GM18868 (cell line): Measurements from ENCODE around the gene ROPN1L.
A peak's percentile ranks its signal among the peaks of the same experiment; 100 is the strongest.

Experiments used
- ATAC-seq: cut with Tn5 transposase; IDR thresholded peaks from one replicate; pipeline ENCODE4 v1.9.1; 2021; ENCODE audit warnings: mild to moderate bottlenecking, moderate library complexity; ENCODE audit not compliant: unreplicated experiment

The ROPN1L gene

DNA sequence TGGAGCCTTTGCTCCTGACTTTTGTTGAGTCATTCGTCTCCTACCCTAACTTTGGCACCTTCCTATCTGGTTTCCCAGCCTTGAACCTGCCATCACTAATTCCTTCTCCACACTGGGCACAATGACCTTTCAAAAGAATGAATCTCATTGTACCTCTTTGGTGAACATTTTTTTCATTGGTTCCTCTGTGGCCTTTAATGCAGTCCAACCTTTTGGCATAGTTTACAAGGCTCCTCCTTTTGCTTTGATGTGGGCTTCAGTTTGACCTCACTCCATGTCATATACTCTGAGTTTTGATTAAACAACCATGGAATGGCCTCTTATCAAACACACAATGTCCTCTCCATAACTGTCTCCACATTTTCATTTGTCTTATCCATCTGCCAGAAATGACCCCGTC lies 14.5 kb upstream of the ROPN1L start:
- no peak for ATAC-seq

DNA sequence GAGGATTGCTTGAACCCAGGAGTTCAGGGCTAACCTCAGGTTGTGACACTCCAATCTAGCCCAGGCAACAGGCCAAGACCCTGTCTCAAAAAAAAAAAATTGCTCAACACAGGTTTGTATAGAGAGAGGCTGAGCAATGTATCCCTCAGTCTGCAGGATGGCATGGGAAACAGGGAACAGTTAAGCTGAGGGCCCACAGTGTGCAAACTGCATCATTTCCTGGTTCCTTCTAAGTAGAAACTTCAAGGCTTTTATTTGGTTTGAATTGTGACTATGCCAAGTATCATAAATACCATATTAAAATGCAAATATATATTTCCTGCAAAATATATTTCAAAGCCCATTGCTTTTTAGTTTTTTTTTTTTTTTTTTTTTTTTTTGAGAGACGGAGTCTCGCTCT lies 13.7 kb upstream of the ROPN1L start:
- no peak for ATAC-seq

DNA sequence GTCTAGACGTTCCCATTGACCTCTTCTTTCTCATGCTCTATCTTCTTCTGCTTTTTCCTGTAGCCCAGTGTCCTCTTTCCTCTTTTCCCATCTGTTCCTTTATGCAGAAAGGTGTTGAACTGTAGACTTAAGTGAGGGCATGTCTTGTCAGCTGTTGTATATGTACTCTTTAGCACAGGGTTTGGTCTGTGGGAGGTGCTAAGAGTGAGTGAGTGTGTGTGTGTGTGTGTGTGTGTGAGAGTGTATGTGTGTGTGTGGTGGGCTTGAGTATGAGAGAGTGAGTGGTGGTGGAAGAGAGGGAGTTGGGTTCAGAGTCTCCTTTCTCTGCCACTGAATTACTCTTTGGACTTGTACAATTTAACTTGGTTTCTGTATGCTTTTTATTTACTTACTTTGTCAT lies 10.3 kb upstream of the ROPN1L start:
- ATAC-seq, result no peak

DNA sequence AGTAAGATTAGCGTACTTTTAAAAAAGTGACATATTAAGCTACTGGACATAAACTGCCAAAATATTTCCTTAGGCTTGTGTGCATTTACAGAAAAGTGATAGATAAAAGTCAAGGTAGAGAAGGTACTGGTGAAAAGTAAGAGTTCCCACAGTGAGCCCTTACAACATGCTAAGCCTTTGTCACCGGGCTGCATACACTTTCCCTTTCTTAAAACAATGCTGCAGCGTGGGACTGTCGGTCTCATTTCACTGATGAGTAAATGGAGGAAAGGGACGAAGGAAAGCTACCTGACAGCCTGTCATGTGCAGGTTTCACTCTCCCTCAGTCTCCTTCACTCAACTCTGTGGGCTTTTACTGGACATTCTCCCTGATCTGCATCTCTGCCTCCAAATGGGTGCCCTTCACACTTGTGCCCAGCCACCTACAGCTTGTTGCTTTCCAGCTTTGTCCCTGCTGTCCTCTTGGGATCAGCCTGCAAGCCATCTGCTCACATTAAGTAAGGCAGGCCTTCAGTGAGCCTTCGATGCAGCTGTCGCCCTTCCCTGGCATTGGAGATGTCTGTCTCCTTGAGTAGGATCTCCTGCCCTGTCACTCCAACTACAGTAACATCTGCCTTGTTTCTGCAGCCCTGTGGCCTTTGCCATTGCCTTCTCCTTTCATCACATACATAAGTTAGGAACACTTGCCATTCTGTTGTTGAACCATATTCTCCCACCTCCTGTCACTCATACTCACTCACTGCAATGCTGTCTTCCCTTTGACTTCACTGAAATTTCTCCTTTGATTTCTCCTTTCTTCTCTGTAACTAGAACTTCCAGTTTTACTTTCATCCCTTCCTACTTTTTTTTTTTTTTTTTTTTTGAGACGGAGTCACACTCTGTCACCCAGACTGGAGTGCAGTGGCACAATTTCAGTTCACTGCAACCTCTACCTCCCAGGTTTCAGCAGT lies 9.3 kb upstream of the ROPN1L start:
- no peak for ATAC-seq

DNA sequence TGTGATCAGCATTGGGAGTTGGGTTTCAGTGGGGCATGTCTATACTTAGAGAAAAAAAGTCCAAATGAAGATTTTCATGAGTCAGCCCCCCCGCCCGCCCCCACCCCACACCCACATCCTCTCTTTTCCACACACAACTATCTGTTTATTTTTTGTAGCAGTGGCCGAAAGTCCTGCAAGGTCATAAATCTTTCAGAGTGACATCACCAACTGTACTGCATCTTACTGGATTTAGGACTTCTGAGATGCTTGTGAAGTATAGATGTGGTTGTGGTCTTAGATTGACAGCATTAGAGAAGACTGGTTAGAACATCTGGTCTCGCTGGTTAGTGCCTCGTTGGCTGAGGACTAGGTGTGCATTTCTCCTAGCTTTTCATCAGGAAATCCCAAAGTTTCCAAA lies 7.3 kb upstream of the ROPN1L start:
- no peak for ATAC-seq

DNA sequence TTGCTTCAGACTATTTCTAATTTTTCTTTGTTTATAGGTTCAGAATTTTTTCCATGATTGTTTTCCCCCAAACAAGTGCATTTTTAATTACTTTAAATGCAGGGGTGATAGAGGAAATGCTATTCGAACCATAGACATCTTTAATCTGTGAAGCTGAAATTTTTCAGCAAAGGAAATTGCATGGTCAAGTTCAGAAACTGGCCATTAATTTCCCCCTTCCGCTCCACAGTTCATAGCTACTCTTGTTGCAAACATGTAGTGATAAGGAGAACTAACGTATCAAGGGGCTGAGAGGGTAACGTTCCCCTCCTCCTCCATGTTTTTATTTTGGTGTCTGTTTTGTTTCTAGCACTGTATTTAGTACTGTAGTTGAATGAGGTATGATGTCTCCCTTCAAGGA lies 3.4 kb upstream of the ROPN1L start:
- ATAC-seq, result no peak

DNA sequence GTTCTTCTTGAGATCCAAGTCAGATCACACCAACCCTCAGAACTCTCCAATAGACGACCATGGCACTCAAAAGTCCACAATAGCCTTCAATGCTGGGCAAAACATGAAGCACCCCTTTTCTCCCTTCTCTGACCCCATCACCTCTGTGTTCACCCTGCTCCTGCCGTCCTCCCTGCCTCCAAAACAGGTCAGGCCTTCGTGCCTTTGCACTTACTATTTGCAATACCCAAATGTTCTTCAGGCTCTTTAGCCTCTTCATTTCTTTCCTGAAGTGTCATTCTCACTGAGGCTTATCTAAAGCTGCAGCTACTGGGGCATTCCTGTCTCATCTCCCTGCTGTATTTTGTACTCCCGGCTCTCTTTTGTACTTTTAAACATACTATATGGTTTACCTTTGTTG lies 2.0 kb upstream of the ROPN1L start:
- ATAC-seq, result no peak

DNA sequence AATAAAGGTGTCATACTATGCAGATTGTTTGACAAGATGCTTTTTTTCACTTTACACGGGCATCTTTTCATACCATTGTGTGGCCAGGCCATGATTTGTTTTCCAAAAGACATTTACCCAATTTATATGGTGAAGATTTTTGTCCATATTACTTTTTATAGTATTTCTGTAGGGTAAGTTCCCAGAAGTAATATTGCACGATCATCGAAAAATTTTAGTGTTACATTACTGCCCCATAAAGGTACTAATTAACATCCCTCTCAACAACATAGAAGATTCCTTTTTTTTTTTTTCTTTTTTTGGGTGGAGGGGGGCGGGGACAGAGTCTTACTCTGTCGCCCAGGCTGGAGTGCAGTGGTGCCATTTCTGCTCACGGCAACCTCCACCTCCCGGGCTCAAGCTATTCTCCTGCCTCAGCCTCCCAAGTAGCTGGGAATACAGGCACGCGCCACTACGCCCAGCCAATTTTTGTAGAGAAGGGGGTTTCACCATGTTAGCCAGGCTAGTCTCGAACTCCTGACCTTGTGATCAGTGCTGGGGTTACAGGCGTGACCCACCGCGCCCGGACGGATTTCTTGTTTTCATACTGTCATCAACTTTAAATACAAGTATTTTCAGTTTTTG lies 1.2 kb upstream of the ROPN1L start:
- ATAC-seq, result no peak

DNA sequence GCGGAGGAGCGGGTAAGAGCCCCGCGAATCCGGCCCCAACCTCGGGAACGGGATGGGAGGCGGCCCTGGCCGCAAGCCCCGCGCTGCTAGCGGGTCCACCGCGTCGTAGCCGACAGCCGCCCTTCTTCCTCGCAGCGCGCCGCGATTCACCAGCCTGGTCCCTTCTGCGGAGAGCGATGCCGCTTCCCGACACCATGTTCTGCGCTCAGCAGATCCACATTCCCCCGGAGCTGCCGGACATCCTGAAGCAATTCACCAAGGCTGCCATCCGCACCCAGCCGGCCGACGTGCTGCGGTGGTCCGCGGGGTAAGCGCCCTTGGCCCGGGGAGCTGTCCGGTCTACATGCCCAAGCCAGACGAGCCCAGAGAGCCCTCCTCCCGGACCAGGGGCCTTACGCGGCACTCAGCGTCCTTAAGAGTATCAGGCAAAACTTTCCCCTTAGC lies 335 bp downstream of the ROPN1L start:
- ATAC-seq, result peak; percentile 45

DNA sequence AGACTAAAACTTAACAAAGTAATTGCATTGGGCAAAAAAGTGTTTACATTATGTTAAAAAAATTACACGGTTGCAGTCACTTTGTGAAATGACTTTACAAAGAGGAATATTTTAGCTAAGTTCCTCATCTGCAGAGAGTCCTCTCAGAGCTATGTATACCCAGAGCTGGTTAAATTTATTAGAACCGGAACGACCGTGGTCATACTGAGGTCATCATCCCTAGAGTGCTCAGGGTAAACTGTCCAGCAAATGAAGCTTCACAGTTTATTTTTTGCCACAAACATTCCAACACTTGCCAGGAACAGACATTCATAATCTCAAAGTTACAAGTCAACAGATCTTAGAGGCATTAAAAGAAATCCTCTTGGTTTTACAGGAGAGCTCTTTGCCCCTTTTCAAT lies 897 bp downstream of the ROPN1L start:
- no peak for ATAC-seq

DNA sequence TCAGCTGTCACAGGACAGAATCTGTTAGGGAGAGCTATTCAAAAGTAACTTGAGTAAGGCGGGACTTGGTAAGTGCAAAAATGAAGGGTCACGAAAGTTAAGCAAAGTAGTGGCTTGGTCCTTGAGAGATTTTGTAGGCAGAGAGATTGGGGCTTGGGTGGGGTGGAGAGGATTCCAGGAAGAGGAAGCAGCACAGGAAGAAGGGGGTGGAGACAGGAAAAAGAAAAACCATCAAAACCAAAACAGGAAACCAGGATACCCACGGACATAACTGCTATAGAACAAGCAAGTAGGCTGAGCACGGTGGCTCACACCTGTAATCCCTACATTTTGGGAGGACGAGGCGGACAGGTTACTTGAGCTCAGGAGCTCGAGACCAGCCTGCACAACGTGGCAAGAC lies 3.7 kb downstream of the ROPN1L start:
- no peak for ATAC-seq

DNA sequence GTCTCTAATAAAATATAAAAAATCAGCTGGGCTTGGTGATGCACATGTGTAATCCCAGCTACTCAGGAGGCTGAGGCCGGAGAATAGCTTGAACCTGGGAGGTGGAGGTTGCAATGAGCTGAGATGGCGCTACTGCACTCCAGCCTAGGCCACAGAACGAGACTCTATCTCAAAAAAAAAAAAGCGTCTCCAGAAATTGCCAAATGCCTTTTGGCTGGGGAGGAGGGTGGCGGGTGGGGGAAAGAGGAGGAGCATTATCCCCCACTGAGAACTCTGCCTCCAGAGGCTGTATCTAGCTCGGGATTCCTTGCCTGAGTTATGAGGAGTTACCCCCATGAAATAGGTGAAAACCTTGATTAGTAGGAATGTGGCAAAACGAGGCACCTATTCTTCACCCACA lies 4.8 kb downstream of the ROPN1L start:
- no peak for ATAC-seq

DNA sequence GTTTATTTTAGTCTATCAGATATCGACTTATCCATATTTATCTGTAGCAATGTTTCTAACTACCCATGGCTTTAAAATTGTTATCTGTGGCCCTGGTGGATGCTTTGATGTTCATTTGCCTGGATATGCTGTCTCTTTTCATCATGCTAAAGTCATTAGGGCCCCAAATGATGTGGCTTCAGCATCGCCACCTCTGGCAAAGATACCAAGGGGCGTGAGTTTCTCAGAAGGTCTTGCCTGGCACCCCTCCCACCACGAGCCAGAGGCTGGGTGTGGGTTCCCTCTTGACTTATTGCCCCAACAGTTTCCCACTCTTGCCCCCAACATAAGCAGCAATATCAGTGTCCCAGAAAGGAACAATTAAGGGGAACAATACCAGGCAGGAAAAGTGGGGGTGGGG lies 5.4 kb downstream of the ROPN1L start:
- ATAC-seq, result no peak

DNA sequence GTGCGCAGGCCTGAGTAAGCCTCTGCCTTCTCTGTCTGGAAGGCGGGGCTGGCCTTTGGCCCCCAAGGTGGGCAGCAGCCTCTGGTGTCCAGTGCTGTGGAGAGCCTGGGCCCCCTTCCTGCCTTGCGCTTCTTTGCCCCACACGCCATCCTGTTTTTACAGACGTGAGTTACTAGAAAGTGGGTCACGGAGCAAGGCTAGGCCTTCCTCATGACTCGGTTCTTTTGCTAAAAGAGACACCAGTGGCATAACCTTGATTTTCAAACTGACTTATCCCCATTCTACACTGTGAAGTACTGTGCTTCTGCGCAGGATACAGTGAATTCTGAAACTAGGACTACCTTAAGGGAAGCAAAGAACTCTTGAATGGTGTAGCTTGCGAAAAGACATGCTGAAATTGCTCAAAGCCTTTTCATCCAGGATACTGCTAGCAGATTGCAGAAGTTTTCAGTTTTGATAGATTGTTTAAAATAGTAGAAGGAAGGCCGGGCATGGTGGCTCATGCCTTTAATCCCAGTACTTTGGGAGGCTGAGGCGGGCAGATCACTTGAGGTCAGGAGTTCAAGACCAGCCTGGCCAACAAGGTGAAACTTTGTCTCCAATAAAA lies 7.2 kb downstream of the ROPN1L start:
- ATAC-seq, result no peak

DNA sequence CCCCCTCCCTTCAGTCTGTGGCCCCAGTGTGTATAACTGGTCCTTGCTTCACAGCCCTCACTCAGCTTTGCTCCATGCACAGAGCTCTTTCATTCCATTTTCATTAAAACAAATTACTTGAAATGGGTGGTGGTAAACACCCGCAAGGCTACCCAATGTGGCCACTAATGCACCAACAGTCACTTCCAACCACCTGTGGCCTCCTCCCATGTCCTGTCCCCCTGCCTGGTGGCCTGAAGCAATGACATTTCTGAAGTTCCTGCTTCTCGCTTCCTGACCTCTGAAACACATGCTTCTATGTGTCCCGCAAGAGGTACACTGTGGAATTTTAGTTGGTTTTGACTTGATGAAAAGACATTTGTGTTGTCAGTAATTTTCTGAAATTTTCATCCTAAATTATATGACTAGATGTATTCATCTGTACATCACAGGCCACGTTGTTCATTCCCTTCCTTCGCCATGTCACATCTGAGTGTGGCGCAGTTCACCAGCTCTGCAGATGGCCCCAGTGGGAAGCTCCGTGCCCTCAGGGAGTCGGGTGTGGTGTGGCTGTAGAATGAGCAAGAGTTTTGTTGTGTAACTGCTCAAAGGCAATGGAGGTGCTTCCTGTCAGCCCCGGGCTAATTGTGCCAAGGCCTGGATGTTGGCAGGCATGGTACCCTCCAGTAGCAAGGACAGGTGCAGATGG lies 9.6 kb downstream of the ROPN1L start:
- ATAC-seq, result no peak

DNA sequence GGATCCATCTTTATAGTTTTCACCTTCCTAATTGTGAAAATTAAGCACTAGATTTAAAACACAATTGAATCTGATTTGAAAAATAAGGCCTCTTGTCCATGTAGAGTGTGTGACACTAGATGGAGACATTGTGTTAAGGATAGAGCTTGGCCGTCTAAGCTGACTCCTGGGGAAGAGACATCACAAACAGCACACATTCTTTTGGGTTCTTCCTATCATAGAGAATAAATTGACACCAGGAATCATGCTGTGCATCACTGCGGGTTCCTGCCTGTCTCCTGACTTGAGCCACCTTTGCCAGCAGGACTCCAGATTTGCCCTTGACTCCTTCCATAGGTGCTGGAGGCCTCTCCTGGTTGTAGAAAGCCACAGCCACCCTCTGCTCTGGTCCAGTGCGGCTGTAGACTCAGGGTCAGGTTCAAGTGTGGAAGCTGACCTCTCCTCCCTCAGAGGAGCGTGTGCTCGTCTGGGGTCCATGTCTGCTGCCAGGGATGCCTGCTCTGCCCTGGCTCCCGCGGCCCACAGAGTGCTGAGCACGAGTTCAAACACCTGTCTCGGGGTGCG lies 11.2 kb downstream of the ROPN1L start:
- ATAC-seq, result peak; percentile 86

DNA sequence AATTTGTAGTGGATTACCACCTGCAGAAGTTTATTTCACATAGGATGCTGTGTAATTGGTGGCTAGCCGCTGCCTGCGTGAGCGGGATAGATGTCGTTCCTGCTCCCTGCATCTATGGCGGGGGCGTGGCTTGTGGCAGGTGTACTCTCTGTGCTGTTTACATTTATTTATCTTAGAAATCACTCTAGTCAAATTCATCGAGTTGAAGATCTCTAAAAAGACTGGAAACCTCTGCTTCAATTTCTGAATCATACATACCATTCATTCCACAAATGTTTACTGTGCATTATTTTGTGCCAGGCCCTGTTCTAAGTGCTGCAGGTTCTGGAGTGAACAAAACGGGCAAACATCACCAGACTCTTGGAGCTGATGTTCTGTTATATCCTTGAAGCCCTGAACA lies 11.9 kb downstream of the ROPN1L start:
- no peak for ATAC-seq

DNA sequence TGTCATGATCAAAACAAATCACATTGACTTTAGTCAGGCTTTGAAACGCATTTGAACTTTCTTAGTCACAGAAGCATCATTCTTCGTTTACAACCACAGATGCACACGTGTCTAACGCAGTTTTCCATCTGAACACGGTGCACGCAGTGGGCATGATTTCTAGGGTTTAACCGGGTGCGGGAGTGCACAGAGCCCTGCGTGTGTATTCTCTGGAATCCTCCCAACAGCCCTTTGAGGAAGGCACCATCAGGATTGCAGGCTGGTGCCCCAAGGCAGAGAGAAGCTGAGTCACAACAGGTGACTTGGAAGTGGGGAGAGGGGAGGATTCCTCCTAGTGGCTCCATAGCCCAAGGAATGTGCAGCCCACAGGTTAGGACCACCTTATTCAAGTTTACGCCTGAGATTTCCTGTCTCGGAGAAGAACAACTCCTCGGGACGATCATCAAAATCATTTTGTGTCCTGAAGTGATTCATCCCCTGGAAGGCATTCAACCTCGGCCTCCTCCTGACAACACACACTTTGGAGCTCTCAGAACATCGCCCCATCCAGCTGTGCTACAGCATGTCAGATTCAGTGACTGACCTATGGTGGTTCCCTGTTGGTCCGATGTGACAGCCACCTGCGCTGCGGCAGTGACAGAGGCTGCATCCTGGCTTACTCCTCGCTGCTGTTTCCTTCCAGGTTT lies 13.1 kb downstream of the ROPN1L start:
- no peak for ATAC-seq

DNA sequence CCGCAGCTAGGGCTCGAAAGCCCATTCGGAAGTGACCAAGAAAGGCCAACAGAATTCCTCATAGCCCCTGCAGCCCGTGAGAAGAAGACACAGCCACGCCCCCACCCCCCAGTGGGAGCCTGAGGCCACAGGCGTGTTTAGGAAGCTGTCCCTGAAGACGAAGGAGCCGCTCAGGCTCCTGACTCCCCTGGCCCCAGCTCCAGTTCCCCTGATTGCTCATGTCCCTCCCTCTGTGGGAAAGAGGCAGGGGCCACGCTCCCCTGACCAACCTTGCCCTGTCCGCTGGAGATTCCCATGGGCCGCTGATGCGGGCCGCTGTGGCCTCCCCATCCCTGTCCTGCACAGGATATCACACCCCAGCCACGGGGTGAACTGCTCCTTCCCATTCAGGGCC lies 13.6 kb downstream of the ROPN1L start:
- ATAC-seq, result no peak

DNA sequence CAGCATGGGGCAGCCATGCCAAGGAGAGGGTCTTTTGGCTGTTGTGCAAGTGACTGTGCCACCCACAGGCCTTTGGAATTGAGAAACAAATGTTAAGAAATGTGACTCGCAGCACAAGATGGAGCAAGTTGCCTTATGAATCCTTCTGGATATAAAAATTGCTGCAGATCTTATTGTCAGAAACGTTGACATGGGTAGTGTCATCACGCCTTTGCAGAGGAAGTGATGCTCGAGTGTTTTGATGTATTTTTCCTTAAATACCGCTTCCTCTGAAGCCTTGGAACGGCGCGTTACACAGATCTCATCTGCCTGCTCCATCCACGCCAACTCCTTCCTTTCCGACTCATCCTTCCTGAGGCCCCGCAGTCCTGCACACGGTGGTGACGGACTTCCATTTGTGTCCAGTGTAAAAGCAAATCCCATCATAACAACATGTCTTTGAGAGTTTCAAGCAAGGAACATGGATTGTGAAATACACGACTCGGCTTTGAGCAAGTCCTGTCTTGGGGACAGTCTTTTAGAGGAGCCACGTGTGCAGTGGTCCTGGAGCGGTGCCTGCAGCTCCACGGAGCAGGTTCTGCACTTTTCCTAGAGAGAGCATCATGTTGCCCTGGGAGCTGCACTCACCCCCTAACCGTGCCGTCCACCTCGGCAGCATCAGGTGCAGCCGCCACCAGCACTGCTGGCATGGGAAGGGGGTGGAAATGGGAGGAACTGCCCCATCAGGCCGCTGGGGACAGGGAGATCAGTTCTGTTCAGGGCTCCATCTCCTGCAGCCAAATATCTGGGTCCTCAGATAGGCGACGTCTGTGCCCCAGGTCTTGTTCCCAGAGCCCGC lies 15.1 kb downstream of the ROPN1L start:
- ATAC-seq, result no peak
